IMR-90 (cell line): ENCODE measurements around the gene MTREX. TPM values are rescaled to one million over a fixed set of nuclear protein-coding genes. Genes with fewer than 3 reads are reported as not detected.

Experiments
- ATAC-seq: fragments of 200-7000 bp; cut with Tn5 transposase; 2 replicates; pipeline ENCODE4 v1.9.1; 2020; ENCODE audit warnings: low read depth, mild to moderate bottlenecking, moderate library complexity
- BruUV-seq: library from RNA; stranded (reverse); fragments of 400-500 nt; replicated peaks from 2 replicates; lab custom pipeline; 2021; lab: Mats Ljungman, UMichigan
- CTCF ChIA-PET: fragments of 300-600 bp; formaldehyde crosslinking; extraction: SDS; loops from one replicate; lab custom pipeline; 2021; ENCODE audit warnings: antibody characterized with exemption; lab: Yijun Ruan, JAX
- POLR2A ChIA-PET: fragments of 300-600 bp; sonication (Branson Sonifier 250); formaldehyde crosslinking; loops from one replicate; lab custom pipeline; 2022; ENCODE audit warnings: antibody characterized with exemption; ENCODE audit not compliant: unreplicated experiment; lab: Charles Lee
- DNase-seq: peaks from one replicate; pipeline ENCODE4 v3.0.0; 2013
- H2AFZ ChIP-seq: replicated peaks from 2 replicates; pipeline ENCODE3; 2013; ENCODE audit warnings: low read length, mild to moderate bottlenecking; ENCODE audit not compliant: poor library complexity
- H2AK5ac ChIP-seq: 2 replicates; pipeline ENCODE4 v1.6.1; 2013; ENCODE audit warnings: low read depth, low read length, inconsistent platforms
- H2AK9ac ChIP-seq: replicated peaks from 2 replicates; pipeline ENCODE3; 2013; ENCODE audit warnings: mild to moderate bottlenecking, low read depth, low read length, moderate library complexity; ENCODE audit not compliant: poor library complexity
- H2BK120ac ChIP-seq: 2 replicates; pipeline ENCODE4 v1.6.1; 2013; ENCODE audit warnings: low read depth, low read length, inconsistent platforms
- H2BK15ac ChIP-seq: 3 replicates; pipeline ENCODE4 v1.6.1; 2013; ENCODE audit warnings: low read depth, low read length, inconsistent platforms
- H2BK20ac ChIP-seq: 2 replicates; pipeline ENCODE4 v1.6.1; 2013; ENCODE audit warnings: low read depth, mild to moderate bottlenecking, inconsistent platforms, low read length, moderate library complexity
- H2BK5ac ChIP-seq: 2 replicates; pipeline ENCODE4 v1.6.1; 2013; ENCODE audit warnings: mild to moderate bottlenecking, low read depth, low read length, inconsistent platforms; ENCODE audit not compliant: poor library complexity, severe bottlenecking
- H3K14ac ChIP-seq: replicated peaks from 2 replicates; pipeline ENCODE4 v1.6.1; 2013; ENCODE audit warnings: low read depth, low read length, inconsistent platforms
- H3K18ac ChIP-seq: 2 replicates; pipeline ENCODE4 v1.6.1; 2013; ENCODE audit warnings: low read depth, low read length, control low read depth
- H3K23ac ChIP-seq: 2 replicates; pipeline ENCODE4 v1.6.1; 2013; ENCODE audit warnings: low read depth, low read length, inconsistent platforms
- H3K27ac ChIP-seq: 2 replicates; pipeline ENCODE4 v1.5.1; 2013; ENCODE audit warnings: mild to moderate bottlenecking, control low read depth, low read length; ENCODE audit not compliant: insufficient read depth
- H3K27me3 ChIP-seq: 2 replicates; pipeline ENCODE4 v1.6.1; 2013; ENCODE audit warnings: low read length; ENCODE audit not compliant: control insufficient read depth, insufficient read depth
- H3K36me3 ChIP-seq: 2 replicates; pipeline ENCODE4 v1.6.1; 2013; ENCODE audit warnings: low read length, mixed read lengths; ENCODE audit not compliant: control insufficient read depth, insufficient read depth
- H3K4ac ChIP-seq: 2 replicates; pipeline ENCODE4 v1.6.1; 2013; ENCODE audit warnings: low read depth, low read length, inconsistent platforms
- H3K4me1 ChIP-seq: 2 replicates; pipeline ENCODE4 v1.6.1; 2013; ENCODE audit warnings: low read length, mixed read lengths; ENCODE audit not compliant: control insufficient read depth, insufficient read depth
- H3K4me2 ChIP-seq: 2 replicates; pipeline ENCODE4 v1.6.1; 2013; ENCODE audit warnings: low read depth, mild to moderate bottlenecking, control low read depth, low read length, moderate library complexity
- H3K4me3 ChIP-seq: 2 replicates; pipeline ENCODE4 v1.5.1; 2013; ENCODE audit warnings: low read depth, mild to moderate bottlenecking, control low read depth, low read length, moderate library complexity; ENCODE audit not compliant: insufficient read depth
- H3K56ac ChIP-seq: 2 replicates; pipeline ENCODE4 v1.6.1; 2013; ENCODE audit warnings: low read length, inconsistent platforms; ENCODE audit not compliant: insufficient read depth; ENCODE audit errors: extremely low read depth
- H3K79me1 ChIP-seq, 2 experiments: 2 replicates each; pipeline ENCODE4 v1.6.1; 2013; ENCODE audit warnings: low read length in 2 of 2, inconsistent platforms in 1 of 2, low read depth in 1 of 2
- H3K9ac ChIP-seq: 2 replicates; pipeline ENCODE4 v1.6.1; 2013; ENCODE audit warnings: low read depth, low read length, control low read depth
- H3K9me1 ChIP-seq: 2 replicates; pipeline ENCODE4 v1.6.1; 2013; ENCODE audit warnings: low read length, inconsistent platforms; ENCODE audit not compliant: insufficient read depth
- H3K9me3 ChIP-seq: 2 replicates; pipeline ENCODE4 v1.6.1; 2013; ENCODE audit warnings: low read length; ENCODE audit not compliant: control insufficient read depth, insufficient read depth
- H4K20me1 ChIP-seq: 2 replicates; pipeline ENCODE4 v1.6.1; 2013; ENCODE audit warnings: low read length, inconsistent platforms; ENCODE audit not compliant: insufficient read depth
- H4K5ac ChIP-seq: 2 replicates; pipeline ENCODE4 v1.6.1; 2013; ENCODE audit warnings: mild to moderate bottlenecking, low read depth, low read length, control low read depth
- H4K8ac ChIP-seq, 2 experiments: 2 replicates each; pipeline ENCODE4 v1.6.1; 2013; ENCODE audit warnings: low read depth in 2 of 2, low read length in 2 of 2, control low read depth in 1 of 2, inconsistent platforms in 1 of 2
- H4K91ac ChIP-seq: 2 replicates; pipeline ENCODE4 v1.6.1; 2013; ENCODE audit warnings: low read depth, low read length, inconsistent platforms; ENCODE audit not compliant: insufficient read depth
- BHLHE40 ChIP-seq: fragments of 150-350 bp; IDR thresholded peaks from 2 replicates; pipeline ENCODE4 v1.6.1; 2016; ENCODE audit warnings: mild to moderate bottlenecking, low read depth, low read length
- CEBPB ChIP-seq: IDR thresholded peaks from 2 replicates; pipeline ENCODE4 v1.6.1; 2012; ENCODE audit warnings: low read depth, low read length, improper control_type of control experiment
- CHD1 ChIP-seq: IDR thresholded peaks from 2 replicates; pipeline ENCODE4 v1.6.1; 2012; ENCODE audit warnings: low read depth, low read length, improper control_type of control experiment
- CTCF ChIP-seq: conservative IDR thresholded peaks from 2 replicates; pipeline ENCODE4 v1.5.1; 2012; ENCODE audit warnings: mild to moderate bottlenecking, low read depth, low read length, improper control_type of control experiment
- ELK1 ChIP-seq: fragments of 150-350 bp; IDR thresholded peaks from 2 replicates; pipeline ENCODE4 v1.6.1; 2016; ENCODE audit warnings: low read depth, mild to moderate bottlenecking, low read length, moderate library complexity, borderline replicate concordance
- FOS ChIP-seq: fragments of 150-350 bp; IDR thresholded peaks from 2 replicates; pipeline ENCODE4 v1.6.1; 2016; ENCODE audit warnings: low read depth, low read length
- MAFK ChIP-seq: IDR thresholded peaks from 2 replicates; pipeline ENCODE4 v1.6.1; 2012; ENCODE audit warnings: low read depth, low read length, improper control_type of control experiment
- MAZ ChIP-seq: IDR thresholded peaks from 2 replicates; pipeline ENCODE4 v1.6.1; 2012; ENCODE audit warnings: low read depth, mild to moderate bottlenecking, low read length, improper control_type of control experiment, moderate library complexity, borderline replicate concordance
- MXI1 ChIP-seq: IDR thresholded peaks from 2 replicates; pipeline ENCODE4 v1.6.1; 2012; ENCODE audit warnings: low read depth, mild to moderate bottlenecking, low read length, moderate library complexity, borderline replicate concordance
- NFE2L2 ChIP-seq: fragments of 150-350 bp; IDR thresholded peaks from 2 replicates; pipeline ENCODE4 v1.6.1; 2016; ENCODE audit warnings: low read depth, mild to moderate bottlenecking, low read length
- POLR2A ChIP-seq: IDR thresholded peaks from 2 replicates; pipeline ENCODE4 v1.6.1; 2012; ENCODE audit warnings: mild to moderate bottlenecking, low read depth, low read length
- RCOR1 ChIP-seq: IDR thresholded peaks from 2 replicates; pipeline ENCODE4 v1.6.1; 2012; ENCODE audit warnings: mild to moderate bottlenecking, low read length, improper control_type of control experiment; ENCODE audit not compliant: insufficient replicate concordance
- RFX5 ChIP-seq: IDR thresholded peaks from 2 replicates; pipeline ENCODE4 v1.8.0; 2012; ENCODE audit warnings: low read depth, mild to moderate bottlenecking, low read length, moderate library complexity
- SMC3 ChIP-seq: fragments of 150-350 bp; IDR thresholded peaks from 2 replicates; pipeline ENCODE4 v1.6.1; 2016; ENCODE audit warnings: low read depth, mild to moderate bottlenecking, antibody characterized with exemption, low read length, moderate library complexity
- USF2 ChIP-seq: fragments of 150-350 bp; IDR thresholded peaks from 2 replicates; pipeline ENCODE4 v1.6.1; 2017; ENCODE audit warnings: mild to moderate bottlenecking, antibody characterized with exemption, low read length, low read depth
- WGBS, 2 experiments: methylation state at CpG; one replicate each; pipeline versions ENCODE4 v1.1.5 to v1.1.7; 2013; ENCODE audit warnings: missing lambda C conversion rate in 2 of 2; ENCODE audit not compliant: insufficient read length in 1 of 2; ENCODE audit errors: extremely low coverage in 2 of 2; 5-methylcytosine and 5-hydroxymethylcytosine counted together
- dilution Hi-C: fragments of 300-500 bp; cut with HindIII; formaldehyde crosslinking; loops from one replicate; pipeline ENCODE4 v1.14.3; 2018; ENCODE audit warnings: low sequenced_read_pairs; ENCODE audit not compliant: unreplicated experiment
- in situ Hi-C: fragments of 300-500 bp; cut with MboI; formaldehyde crosslinking; loops from 3 replicates; pipeline ENCODE4 v1.14.3; 2019; ENCODE audit warnings: low sequenced_read_pairs, inconsistent platforms, mixed read lengths
- intact Hi-C: fragments of 100-400 bp; cut with micrococcal nuclease; formaldehyde crosslinking; loops from 2 replicates; pipeline ENCODE4 v1.10.0; 2022
- polyA plus RNA-seq, 3 experiments: library from polyadenylated mRNA; depleted of rRNA; stranded (reverse); fragments of >200 nt; gene quantifications; 2 replicates each; pipeline ENCODE4 v1.2.3, GENCODE V29; 2012; ENCODE audit warnings: low replicate concordance in 1 of 3
- total RNA-seq: library from RNA; depleted of rRNA; stranded (reverse); fragments of >200 nt; gene quantifications from 2 replicates; pipeline ENCODE4 v1.2.3, GENCODE V29; 2012

The MTREX gene
- total and polyA plus RNA-seq, 2 of the 4 experiments (the other 2 are of a cell fraction): 22.1 to 33.2 TPM

- H2BK20ac ChIP-seq: no peak overlapping the region
- H4K91ac ChIP-seq: no peak overlapping the region
- H4K20me1 ChIP-seq: no peaks in the 10 kb centered on the region
- intact Hi-C loops (loop anchor here (1.0 to 5.0 kb wide), 3 partner anchors 127 to 514 kb away; partner anchors contain the start of gene PLPP1), dilution Hi-C loops (no loop called here), in situ Hi-C loops (no loop called here)
- H2BK5ac ChIP-seq: no peak overlapping the region
- 0 out of 4 replicates have a peak, but pooled peaks cover 2 to 3% of the 10 kb centered on the region in 2 experiments for H3K79me1 ChIP-seq
- H3K18ac ChIP-seq: no peak overlapping the region
- 0 out of 2 replicates have a peak, but pooled peaks cover 2% of the 10 kb centered on the region for H3K4me1 ChIP-seq
- H2BK15ac ChIP-seq: no peak overlapping the region
- no peak overlapping the region for H3K56ac ChIP-seq
- H2AFZ ChIP-seq: no peak overlapping the region
- peaks cover 13% of the 10 kb centered on the region for H3K36me3 ChIP-seq
- ChIA-PET CTCF (no interaction called here), POLR2A (no interaction called here)
- no peak overlapping the region for H3K4ac ChIP-seq
- BruUV-seq: no TSS peak
- ATAC-seq: no peak
- H2AK5ac ChIP-seq: no peak overlapping the region
- no peak overlapping the region for H4K5ac ChIP-seq
- H3K27me3 ChIP-seq: no peaks in the 10 kb centered on the region
- H3K9me3 ChIP-seq: no peaks in the 10 kb centered on the region
- DNase-seq: no peak
- H3K4me3 ChIP-seq: no peak overlapping the region
- no peak overlapping the region for H3K4me2 ChIP-seq
- WGBS, 2 experiments: no CpG with 5 or more reads among the region's 3 CpGs
- no peak overlapping the region for H3K27ac ChIP-seq
- no peak overlapping the region for H2BK120ac ChIP-seq
- no peak overlapping the region for H3K9ac ChIP-seq
- no peak overlapping the region for H2AK9ac ChIP-seq
- H3K9me1 ChIP-seq: no peaks in the 10 kb centered on the region
- H3K14ac ChIP-seq: no peak overlapping the region
- TF ChIP-seq POLR2A (no peak), CEBPB (no peak), CHD1 (no peak), RCOR1 (no peak), NFE2L2 (no peak), SMC3 (no peak), ELK1 (no peak), RFX5 (no peak), USF2 (no peak), MAZ (no peak), FOS (no peak), CTCF (no peak), MXI1 (no peak), MAFK (no peak), BHLHE40 (no peak)
- H3K23ac ChIP-seq: no peak overlapping the region
- H4K8ac ChIP-seq: no peak overlapping the region
Measured at GRCh38 chr5:55407984-55408383, 100.2 kb downstream of the MTREX start.
